Gastrocnemius medialis (tissue), 4 donors: ENCODE measurements around the gene PEDS1.

Source experiments
- CTCF ChIP-seq, 5 experiments: fragments of 450-650 bp in 3 of 5; fragments of 200-600 bp in 2 of 5; sonication (generic) in 2 of 5; IDR thresholded peaks in 4 of 5; conservative IDR thresholded peaks in 1 of 5; 1 replicate in 4 of 5; 2 replicates in 1 of 5; pipeline ENCODE4 v1.5.1; 2016 to 2019; ENCODE audit warnings: antibody characterized with exemption in 5 of 5, mild to moderate bottlenecking in 3 of 5, moderate library complexity in 3 of 5
- POLR2A ChIP-seq, 2 donors: fragments of 450-650 bp; IDR thresholded peaks; one replicate each; pipeline ENCODE4 v1.6.1; 2017; ENCODE audit warnings: antibody characterized with exemption in 2 of 2, mild to moderate bottlenecking in 2 of 2, moderate library complexity in 2 of 2

GRCh38 chr20:50120935-50121693, 32.4 kb downstream of the PEDS1 start:
- peak; percentile 92 to 96 (median 96) for TF ChIP-seq CTCF (IDR thresholded peaks at IDR 0.05 in 4 of 5, conservative IDR thresholded peaks at IDR 0.05 in 1 of 5)
- no peak for TF ChIP-seq POLR2A (IDR thresholded peaks at IDR 0.05)
